ENCODE data around the gene GNB1L. TPM values are rescaled to one million over a fixed set of nuclear protein-coding genes. Genes with fewer than 3 reads are reported as not detected.

GNB1L gene
- total RNA-seq, 1 experiment from 2014 or later, result 96.1 TPM

DNA sequence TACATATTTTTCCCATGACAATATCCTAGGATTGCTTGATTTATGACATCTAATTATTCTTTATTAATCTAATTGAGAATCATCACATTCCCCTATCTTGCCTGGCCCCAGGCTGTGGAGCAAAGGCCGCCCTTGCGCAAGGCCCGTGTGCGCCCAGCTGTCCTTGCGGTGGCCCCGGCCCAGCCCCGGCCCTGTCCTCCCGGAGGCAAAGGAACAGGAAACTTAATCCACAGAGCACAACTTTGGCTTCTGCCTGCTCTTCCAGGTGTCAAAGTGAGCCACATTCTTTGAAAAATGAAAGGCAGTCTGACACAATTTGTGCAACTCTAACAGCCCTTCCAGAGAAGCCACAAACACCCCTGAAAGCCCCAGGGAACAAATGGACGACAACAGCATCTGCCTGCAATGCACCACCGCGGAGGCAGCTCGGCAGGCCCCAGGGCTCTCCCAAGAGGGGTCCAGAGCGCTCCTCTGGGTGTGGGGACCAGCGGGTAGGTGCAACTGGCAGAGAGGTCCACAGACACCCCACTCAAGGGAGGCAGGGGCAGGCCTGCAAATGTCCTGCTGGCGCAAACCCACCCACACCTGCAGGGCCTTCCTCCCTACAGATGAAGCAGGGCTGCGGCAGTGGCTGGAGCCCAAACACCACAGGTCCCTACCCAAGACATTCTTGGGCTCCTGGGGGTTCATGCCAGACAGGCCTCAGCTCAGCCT, 30.3 kb downstream of the GNB1L start:
- DNase-seq (ENCODE audit: low spot score), result peak; percentile 29

- DNase-seq (ENCODE audit: low spot score), result peak; percentile 50
Measured at GRCh38 chr22:19823902-19824211, 30.8 kb downstream of the GNB1L start.

DNA sequence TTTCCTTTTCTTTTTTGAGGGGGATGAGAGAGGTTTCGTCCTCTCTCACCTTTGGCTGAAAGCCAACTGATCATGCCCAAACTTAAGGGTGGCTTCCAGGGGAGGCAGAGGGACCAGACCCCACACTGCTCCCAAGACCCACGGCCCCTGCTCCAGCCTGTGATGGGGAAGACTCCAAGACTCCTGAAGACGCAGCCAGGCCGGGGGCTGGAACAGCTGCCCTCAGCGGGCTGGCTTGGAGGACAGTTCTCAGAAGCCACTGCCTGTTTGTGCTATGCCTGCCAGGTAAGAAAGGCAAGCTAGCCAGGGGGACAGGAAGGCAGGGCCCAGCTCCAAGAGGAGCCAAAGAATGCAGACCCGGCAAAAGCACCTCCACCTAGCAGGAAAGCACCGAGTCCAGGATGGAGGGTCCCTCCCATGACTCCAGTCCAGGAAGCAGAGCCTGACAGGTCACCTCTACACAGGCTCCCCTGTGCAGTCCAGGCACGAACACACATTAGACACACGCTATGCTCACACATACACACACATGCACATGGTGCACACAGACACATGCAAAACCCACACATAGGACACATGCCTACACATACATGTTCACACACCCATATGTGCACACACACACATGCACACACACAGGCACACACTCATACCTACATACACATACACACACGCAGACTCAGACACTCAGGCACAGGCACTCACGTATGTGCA, 31.3 kb downstream of the GNB1L start:
- DNase-seq (ENCODE audit: low spot score), result no peak

DNA sequence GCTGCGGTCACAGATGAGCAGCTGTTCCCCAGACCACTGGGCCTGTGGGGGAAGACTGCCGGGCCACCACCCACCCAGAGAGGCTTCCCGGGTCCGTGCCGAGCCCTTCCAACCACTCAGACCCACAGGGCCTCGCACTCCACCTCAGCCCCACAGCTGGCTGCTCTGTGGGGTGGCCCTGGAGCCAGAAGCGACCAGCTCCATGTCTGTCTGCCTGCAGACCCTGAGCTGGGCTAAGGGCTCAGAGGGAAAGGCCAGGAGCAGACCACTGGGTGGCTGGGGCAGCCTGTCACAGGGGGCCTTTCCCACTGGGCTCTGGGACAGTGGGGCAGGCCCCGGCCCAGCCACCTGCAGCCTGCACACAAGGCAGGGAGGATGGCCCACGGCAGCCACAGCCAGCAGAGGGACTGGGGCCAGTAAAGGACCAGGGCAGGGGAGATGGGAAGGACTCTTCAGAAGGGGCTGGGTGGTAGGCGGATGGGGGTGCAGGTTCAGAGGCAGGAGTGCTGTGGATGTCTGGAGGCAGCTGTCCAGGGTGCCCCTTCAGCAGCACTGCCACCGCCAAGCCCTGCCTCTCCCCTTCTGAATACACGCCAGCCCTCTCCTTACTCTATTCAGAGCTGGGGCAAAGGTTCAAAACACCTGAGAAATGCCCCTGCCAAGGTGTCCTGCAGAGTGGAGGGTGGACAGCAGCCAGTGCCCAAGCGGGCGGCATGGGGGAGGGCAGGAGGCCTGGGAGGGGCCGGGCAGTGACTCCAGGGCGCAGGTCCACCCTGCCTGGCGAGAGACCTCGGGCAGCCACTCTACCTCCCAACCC, 32.2 kb downstream of the GNB1L start:
- no peak for DNase-seq (ENCODE audit: low spot score)

- DNase-seq (ENCODE audit: low spot score), result no peak
Measured at GRCh38 chr22:19821523-19822300, 33.0 kb downstream of the GNB1L start.

GRCh38 chr22:19820880-19821522, 33.7 kb downstream of the GNB1L start:
- DNase-seq (ENCODE audit: low spot score), result no peak

DNA sequence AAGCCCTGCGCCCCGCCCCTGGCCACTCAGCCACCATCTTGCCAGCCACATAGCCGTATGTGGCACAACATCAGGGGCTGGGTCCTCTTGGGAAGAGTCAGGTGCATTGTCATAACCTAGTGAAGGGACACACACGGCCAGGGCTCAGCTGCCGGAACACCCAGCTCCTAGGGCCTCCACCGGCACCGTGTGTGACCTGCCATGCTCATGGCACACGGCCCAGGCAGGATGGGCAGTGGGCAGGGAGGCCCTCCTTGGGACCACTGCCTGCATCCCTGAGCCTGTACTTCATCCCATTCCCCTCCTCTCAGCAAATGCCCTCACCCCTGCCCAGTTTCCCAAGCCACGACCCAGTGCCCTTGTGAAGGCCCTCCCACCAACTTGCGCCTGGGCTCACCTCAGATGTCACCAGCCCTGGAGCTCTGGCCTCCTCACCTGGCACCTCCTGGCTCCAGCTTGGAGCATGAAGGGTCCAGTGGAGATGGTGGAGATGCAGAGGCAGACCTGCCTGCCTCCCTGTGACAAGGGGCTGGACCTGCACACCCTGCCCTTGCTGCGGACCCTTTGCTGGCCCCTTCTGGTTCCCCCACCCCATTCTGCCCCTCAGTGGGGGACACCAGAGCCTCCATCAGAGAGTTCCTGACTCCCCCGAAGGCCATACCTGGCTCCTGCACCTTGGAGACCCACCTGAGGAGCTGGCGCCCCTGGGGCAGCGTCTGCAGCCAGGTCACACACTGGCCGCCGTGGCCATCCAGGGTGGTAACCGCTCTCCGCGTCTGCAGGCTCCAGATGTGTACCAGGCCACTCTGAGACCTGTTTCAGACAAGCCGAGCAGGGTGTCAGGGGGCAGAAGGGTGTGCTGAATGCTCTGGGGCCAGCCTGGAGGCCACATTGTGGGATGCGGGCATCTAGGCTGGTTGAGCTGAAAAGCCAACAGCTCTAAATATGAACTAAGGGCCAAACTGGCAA, 34.5 kb downstream of the GNB1L start:
- no peak for DNase-seq (ENCODE audit: low spot score)

DNA sequence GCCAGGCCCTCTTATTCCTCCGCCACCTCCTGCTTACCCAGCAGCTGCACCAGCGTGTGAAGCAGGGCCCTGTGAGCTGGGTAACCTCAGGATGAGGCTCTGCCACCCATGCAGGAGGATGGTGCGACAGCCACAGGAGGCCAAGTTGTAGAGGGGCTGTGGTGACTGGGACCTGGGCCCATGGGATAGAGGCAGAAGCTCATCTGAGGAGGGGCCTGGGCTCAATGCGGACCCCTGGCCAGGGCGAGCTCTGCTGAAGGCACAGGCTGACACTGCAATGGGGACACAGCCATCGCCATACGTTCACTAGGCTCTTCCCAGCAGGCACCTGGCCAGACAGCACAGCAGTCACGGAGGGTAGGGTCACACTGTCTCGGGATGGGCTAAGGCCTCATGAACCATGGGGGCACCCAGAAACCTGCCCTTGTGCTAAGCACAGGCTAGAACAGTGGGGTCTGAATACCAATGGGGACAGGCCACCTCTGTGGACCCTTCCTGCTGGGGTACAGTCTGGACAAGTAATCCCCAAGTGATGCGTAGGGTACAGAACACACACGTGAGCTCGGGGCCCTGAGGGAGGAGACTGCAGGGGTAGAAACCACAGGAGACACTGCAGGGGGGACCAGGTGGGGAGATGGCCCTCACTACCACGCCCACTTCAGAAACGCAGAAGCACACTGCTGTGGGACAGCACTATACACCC, 35.3 kb downstream of the GNB1L start:
- DNase-seq (ENCODE audit: low spot score), result no peak

DNA sequence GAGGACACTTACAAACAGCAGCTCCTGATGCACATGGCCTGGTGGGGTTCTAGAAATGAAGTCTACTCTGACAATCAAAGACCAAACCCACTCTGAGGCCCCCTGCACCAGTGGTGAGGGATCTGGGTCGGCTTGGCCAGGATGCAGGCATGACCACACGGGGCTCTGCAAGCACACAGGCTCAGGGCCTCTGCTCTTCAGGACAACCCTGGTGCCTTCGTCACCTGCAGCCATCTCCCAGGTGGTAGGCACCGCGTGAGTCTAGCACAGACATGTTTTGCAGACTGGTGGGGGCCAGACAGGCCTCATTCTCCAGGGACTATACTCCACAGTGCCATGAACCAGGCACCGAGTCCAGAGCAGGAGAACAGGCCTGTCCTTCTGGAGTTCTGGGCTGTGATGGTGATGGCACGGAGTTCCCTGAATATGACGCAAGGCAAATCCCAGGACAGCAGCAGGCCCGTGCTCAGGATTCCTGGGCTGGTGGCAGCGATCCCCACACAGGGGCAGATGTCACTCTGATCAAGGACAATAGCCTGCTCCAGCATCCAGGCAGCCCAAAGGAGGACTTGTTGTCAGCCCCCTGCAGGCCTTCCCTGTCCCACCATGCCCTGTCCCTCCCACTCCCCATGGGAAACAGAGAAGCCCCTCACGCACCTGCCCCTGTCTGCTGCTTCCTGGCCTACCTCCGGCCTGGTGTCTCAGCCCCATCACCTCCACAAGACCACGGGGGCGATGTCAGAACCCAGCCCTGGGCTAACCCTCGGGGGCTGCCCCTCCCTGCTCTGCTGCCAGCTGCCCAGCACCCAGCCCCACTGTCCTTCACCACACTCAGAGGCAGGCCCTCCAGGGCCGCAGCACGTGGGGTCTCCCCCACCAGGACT, 36.1 kb downstream of the GNB1L start:
- DNase-seq (ENCODE audit: low spot score), result no peak

GRCh38 chr22:19816372-19817119, 38.1 kb downstream of the GNB1L start:
- DNase-seq (ENCODE audit: low spot score), result no peak

DNA sequence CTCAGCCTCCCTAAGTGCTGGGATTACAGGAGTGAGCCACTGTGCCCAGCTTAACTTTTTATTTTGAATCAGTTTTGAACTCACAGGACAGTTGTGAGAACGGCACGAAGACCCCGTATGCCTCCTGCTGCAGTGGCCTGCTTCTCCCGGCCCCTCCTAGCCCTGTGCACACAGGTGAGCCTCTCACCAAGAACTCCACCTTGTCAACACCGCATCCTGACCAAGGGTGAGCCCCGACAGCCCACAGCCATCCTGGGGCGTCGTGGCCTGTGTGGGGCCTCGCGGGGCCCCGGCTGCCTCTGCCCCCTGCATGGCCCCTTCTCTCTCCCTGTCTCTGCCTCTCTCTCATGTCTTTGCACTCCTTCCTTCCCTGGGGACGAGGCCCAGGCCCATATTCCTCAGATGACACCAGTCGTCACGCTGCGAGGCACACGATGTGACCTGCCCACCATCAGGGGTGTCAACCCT, 38.8 kb downstream of the GNB1L start:
- no peak for DNase-seq (ENCODE audit: low spot score)

- DNase-seq (ENCODE audit: low spot score), result no peak
Measured at GRCh38 chr22:19815093-19815822, 39.4 kb downstream of the GNB1L start.

DNA sequence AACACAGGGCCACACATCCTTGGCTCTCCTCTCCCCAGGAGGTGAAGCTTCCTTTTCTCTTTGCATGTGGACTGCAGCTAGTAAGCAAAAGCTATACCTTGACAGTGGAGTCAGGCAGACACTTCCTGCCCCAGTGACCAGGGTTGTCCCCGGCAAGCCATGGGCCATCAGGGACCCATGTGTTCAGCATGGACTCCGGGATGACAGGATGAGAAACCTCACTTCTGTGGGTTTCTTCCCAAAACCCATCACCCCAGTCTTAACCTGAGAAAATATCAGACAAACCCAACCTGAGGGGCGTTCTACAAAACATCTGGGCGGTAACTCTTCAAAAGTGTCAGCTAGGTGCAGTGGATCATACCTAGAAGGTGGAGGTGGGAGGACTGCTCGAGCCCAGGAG, 40.2 kb downstream of the GNB1L start:
- DNase-seq (ENCODE audit: low spot score), result no peak

DNA sequence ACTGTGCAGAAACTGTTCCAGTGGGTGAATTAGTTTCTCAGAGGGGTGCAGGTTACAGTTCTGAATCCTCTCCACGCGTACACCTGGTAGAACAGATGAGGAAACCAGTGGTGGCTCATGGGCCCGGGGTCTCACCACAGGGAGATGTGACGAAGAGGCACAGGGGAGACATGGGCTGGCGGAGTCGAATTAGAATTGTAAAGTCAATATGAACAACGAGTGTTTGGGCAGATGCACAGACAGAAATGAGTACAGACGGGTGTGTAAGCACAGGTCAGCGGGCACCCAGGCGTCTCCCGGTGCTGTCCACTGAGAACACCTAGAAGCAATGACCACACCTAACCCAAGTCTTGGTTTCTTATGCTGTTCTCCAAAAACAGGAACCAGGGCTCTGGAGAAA, 41.8 kb downstream of the GNB1L start:
- DNase-seq (ENCODE audit: low spot score), result no peak

GRCh38 chr22:19811811-19812771, 42.6 kb downstream of the GNB1L start:
- no peak for DNase-seq (ENCODE audit: low spot score)

DNA sequence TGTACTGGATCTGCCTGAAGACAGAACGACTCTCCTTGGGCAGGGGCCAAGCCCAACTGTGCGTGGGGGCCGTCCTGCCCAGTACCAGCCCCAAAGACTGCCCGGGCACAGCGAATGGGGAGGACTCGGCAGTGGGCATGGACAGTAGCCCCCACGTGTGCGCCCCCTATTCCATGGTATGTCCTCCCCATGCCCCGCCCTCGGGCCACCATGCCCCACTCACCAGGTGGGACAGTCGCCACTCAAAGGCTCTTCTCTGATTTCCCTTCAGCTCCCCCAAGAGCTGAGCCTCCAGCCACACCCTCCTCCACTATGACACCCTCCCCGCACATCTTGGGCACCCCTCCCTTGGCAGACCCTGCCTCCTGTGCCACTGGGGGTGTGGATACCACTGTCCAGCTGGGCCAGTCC, 43.5 kb downstream of the GNB1L start:
- DNase-seq (ENCODE audit: low spot score), result no peak

All from HT-29 (cell line).